H1 (cell line): ENCODE results near the gene ST6GALNAC3. TPM values are rescaled to one million over a fixed set of nuclear protein-coding genes. Genes with fewer than 3 reads are reported as not detected.

ENCODE experiments used
- BRCA1 ChIP-seq: IDR thresholded peaks from 2 replicates; pipeline ENCODE4 v1.6.1; 2012; ENCODE audit warnings: low read depth, low read length, improper control_type of control experiment
- RBBP5 ChIP-seq: IDR thresholded peaks from 2 replicates; pipeline ENCODE4 v1.7.1; 2012; ENCODE audit warnings: low read depth, mild to moderate bottlenecking, inconsistent platforms, low read length, moderate library complexity, borderline replicate concordance
- SIN3A ChIP-seq, 2 experiments: IDR thresholded peaks in 1 of 2; conservative IDR thresholded peaks in 1 of 2; 2 replicates each; pipeline ENCODE4 v1.6.1; 2011 to 2012; ENCODE audit warnings: low read length in 2 of 2, improper control_type of control experiment in 1 of 2, low read depth in 1 of 2, mild to moderate bottlenecking in 1 of 2
- polyA plus RNA-seq, 7 experiments: library from polyadenylated mRNA; depleted of rRNA in 3 of 7; stranded (reverse) in 5 of 7; unstranded in 2 of 7; fragments of >200 nt in 5 of 7; fragments of 200-250 nt in 2 of 7; gene quantifications; 1 replicate in 5 of 7; 2 replicates in 1 of 7; 4 replicates in 1 of 7; pipeline versions ENCODE4 v1.2.1 to v1.2.3, GENCODE V29; 2011 to 2013; ENCODE audit warnings: missing spikeins in 2 of 7, mixed read lengths in 2 of 7
- total RNA-seq: library from RNA; stranded (reverse); fragmentation: NEBNext Ultra II Directional; extraction: Animal tissue kit (Norgen Biotek cat#: 25700); gene quantifications from 2 replicates; pipeline ENCODE4 v1.2.1, GENCODE V29; 2021
- TF ChIP-seq, protein P1 (sequence below), 3 experiments: IDR thresholded peaks; 1 replicate in 2 of 3; 2 replicates in 1 of 3; pipeline versions ENCODE4 v1.5.1 to v1.6.1; 2011; ENCODE audit warnings: low read length in 3 of 3, mild to moderate bottlenecking in 3 of 3, inconsistent platforms in 2 of 3, low read depth in 1 of 3, moderate library complexity in 1 of 3; ENCODE audit not compliant: insufficient read depth in 1 of 3; ENCODE audit errors: control extremely low read depth in 1 of 3

Gene ST6GALNAC3
- total and polyA plus RNA-seq, 2 of the 8 experiments (the other 6 are each of a cell fraction or from before 2014, with no cell fraction given): 4.9 to 19.0 TPM

DNA sequence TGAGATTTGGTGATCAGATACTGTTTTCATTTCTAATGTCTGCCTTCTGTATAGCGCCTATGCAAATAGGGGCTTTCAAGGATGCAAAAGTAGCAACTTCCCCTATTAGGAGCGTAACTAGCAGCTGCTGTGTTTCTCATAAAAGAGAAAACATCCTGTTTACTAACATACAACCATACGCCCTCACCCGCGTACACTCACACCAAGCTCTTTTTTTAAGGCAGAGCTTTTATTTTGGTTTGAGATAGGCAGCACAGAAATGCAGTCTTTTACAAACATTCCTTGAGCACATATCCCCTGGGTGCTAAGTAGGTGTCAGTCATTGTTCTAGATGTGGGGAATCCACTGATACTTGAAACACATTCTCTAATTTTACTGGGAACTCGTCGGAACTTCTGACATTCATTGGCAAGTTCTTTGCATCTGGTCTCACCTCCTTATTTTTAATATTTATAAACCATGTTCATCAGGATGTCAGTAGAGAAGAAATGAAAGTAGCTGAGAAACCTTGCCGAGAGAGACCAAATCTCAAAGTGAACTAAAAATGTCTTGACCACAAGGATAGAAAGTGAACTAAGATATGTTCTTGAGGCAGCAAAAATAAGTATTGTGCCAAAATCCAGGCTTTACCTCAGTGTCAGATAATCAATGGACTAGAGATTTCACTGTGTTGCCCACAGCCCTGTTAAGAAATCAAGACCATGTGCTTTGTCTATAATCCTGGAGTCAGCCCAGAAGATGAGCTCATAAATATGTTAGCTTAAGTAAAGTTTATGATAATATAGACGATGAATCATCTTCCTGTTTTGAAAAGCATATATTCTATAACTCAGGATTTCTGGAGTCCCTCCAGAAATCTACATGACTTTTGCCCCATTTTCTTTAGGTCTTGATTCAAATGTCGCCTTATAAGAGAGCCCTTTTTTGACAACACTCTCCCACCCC lies 350.9 kb downstream of the ST6GALNAC3 start (continued):
- TF ChIP-seq, protein P1, sequence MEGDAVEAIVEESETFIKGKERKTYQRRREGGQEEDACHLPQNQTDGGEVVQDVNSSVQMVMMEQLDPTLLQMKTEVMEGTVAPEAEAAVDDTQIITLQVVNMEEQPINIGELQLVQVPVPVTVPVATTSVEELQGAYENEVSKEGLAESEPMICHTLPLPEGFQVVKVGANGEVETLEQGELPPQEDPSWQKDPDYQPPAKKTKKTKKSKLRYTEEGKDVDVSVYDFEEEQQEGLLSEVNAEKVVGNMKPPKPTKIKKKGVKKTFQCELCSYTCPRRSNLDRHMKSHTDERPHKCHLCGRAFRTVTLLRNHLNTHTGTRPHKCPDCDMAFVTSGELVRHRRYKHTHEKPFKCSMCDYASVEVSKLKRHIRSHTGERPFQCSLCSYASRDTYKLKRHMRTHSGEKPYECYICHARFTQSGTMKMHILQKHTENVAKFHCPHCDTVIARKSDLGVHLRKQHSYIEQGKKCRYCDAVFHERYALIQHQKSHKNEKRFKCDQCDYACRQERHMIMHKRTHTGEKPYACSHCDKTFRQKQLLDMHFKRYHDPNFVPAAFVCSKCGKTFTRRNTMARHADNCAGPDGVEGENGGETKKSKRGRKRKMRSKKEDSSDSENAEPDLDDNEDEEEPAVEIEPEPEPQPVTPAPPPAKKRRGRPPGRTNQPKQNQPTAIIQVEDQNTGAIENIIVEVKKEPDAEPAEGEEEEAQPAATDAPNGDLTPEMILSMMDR (IDR thresholded peaks at IDR 0.05; ENCODE audit: control extremely low read depth in 1 of 3, insufficient read depth in 1 of 3, low read depth in 1 of 3, low read length in 3 of 3): no peak
- no peak for TF ChIP-seq RBBP5
- TF ChIP-seq BRCA1: no peak
- no peak for TF ChIP-seq SIN3A (conservative IDR thresholded peaks at IDR 0.05 in 1 of 2, IDR thresholded peaks at IDR 0.05 in 1 of 2; ENCODE audit: low read depth in 1 of 2, low read length in 2 of 2)
